HEK293 (cell line): ENCODE data around the gene SGPL1.

Source experiments
- CTCF ChIA-PET: fragments of 350-600 bp; formaldehyde crosslinking; extraction: SDS; loops from one replicate; lab custom pipeline; 2021; ENCODE audit warnings: antibody characterized with exemption; lab: Yijun Ruan, JAX
- POLR2A ChIA-PET: fragments of 300-600 bp; formaldehyde crosslinking; extraction: SDS; loops from one replicate; lab custom pipeline; 2020; ENCODE audit warnings: antibody characterized with exemption, inconsistent platforms; lab: Yijun Ruan, JAX
- H3K27ac ChIP-seq: fragments of 200-500 bp; sonication (Bioruptor generic); 2 replicates; pipeline ENCODE4 v1.5.1; 2014; ENCODE audit warnings: low read depth, low read length, control low read depth, inconsistent platforms; ENCODE audit errors: extremely low read depth
- H3K36me3 ChIP-seq, 2 experiments: fragments of 200-500 bp in 1 of 2; sonication (Bioruptor generic) in 1 of 2; 1 replicate in 1 of 2; 2 replicates in 1 of 2; pipeline ENCODE4 v1.5.1; 2014 to 2017; ENCODE audit warnings: inconsistent platforms in 2 of 2, low read length in 2 of 2; ENCODE audit not compliant: control insufficient read depth in 2 of 2, insufficient read depth in 1 of 2
- H3K4me1 ChIP-seq: fragments of 200-500 bp; sonication (Bioruptor generic); 2 replicates; pipeline ENCODE4 v1.5.1; 2014; ENCODE audit warnings: mild to moderate bottlenecking, low read length, inconsistent platforms; ENCODE audit not compliant: control insufficient read depth, insufficient read depth
- H3K4me3 ChIP-seq: 2 replicates; pipeline ENCODE4 v1.5.1; 2011; ENCODE audit warnings: low read depth, mild to moderate bottlenecking, control low read depth, low read length, moderate library complexity
- H3K9me3 ChIP-seq: fragments of 200-500 bp; sonication (Bioruptor generic); 2 replicates; pipeline ENCODE4 v1.5.1; 2014; ENCODE audit warnings: low read depth, low read length, inconsistent platforms; ENCODE audit not compliant: control insufficient read depth, insufficient read depth
- GLIS2 ChIP-seq: fragments of 450-650 bp; formaldehyde crosslinking; IDR thresholded peaks from 2 replicates; pipeline ENCODE4 v1.5.1; 2016; ENCODE audit warnings: missing biosample characterization, missing genetic modification characterization
- IKZF3 ChIP-seq: fragments of 450-650 bp; IDR thresholded peaks from 2 replicates; pipeline ENCODE4 v1.5.0; 2018; ENCODE audit warnings: missing biosample characterization, mild to moderate bottlenecking, missing genetic modification characterization, moderate library complexity
- WT1 ChIP-seq: fragments of 450-650 bp; formaldehyde crosslinking; IDR thresholded peaks from 2 replicates; pipeline ENCODE4 v1.5.1; 2016; ENCODE audit warnings: missing biosample characterization, missing genetic modification characterization
- ZNF211 ChIP-seq: fragments of 450-650 bp; formaldehyde crosslinking; IDR thresholded peaks from 2 replicates; pipeline ENCODE4 v1.5.1; 2016; ENCODE audit warnings: low read depth, missing biosample characterization, missing genetic modification characterization
- ZNF350 ChIP-seq: fragments of 450-650 bp; formaldehyde crosslinking; IDR thresholded peaks from 2 replicates; pipeline ENCODE4 v1.5.0; 2017; ENCODE audit warnings: missing biosample characterization, mild to moderate bottlenecking, missing genetic modification characterization
- TF ChIP-seq, protein P1 (sequence below): fragments of 450-650 bp; IDR thresholded peaks from 2 replicates; pipeline ENCODE4 v1.5.1; 2018; ENCODE audit warnings: missing biosample characterization, missing genetic modification characterization
- TF ChIP-seq, protein P2 (sequence below): fragments of 450-650 bp; formaldehyde crosslinking; IDR thresholded peaks from 2 replicates; pipeline ENCODE4 v1.5.1; 2016; ENCODE audit warnings: missing biosample characterization, missing genetic modification characterization
- TF ChIP-seq, protein P3 (sequence below): fragments of 450-650 bp; formaldehyde crosslinking; conservative IDR thresholded peaks from 2 replicates; pipeline ENCODE4 v1.5.1; 2016; ENCODE audit warnings: low read depth, missing biosample characterization, missing genetic modification characterization

SGPL1 gene

DNA sequence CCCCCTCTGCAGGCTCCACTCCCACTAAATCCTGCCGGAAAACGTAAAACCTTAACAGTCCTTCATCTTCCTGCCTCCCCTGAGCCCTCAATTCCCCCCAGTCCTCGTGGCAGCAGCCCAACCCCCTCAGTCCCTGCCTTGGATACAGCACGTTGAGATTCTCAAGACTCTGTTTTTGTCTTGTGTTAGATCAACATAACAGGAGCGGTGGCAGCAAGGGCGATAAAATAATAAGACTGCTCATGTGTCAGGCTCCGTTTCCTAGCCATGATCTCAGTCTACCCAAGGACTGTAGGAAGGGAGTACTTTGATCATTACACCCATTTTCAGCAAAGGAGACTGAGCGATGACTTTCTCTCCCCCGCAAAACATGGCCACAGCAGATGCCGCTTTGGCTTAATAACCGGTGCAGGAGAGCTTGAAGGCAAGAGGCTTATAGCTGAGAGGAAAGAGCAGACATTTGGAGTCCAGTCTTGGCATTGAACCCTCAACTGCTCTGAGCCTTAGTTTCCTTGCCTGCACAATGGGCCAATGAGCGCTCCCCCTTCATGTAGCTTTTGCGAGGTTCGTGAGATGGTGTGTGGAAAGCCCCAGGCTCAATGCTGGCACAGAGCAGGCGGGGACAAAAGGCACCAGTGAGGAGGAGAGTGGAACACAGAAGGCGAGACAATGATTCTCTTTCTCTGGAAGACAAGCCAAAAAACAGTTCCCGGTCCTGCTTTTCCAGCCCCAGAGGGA lies 114.7 kb downstream of the SGPL1 start:
- peaks cover 12% of the 10 kb centered on the region for H3K4me1 ChIP-seq
- ChIA-PET POLR2A (no interaction called here), CTCF (interaction anchor here (0.7 to 2.0 kb wide), 3 partner anchors 278 to 354 kb away, joined by 3 to 8 read pairs (median 3); no protein-coding TSS in a partner anchor)
- no peak overlapping the region for H3K27ac ChIP-seq
- no peaks in the 10 kb centered on the region for H3K9me3 ChIP-seq
- TF ChIP-seq WT1 (tag by site-specific recombination) (no peak), ZNF211 (tag by site-specific recombination) (no peak), ZNF350 (tag by site-specific recombination) (no peak), GLIS2 (tag by site-specific recombination) (no peak), IKZF3 (no peak)
- TF ChIP-seq, protein P1, sequence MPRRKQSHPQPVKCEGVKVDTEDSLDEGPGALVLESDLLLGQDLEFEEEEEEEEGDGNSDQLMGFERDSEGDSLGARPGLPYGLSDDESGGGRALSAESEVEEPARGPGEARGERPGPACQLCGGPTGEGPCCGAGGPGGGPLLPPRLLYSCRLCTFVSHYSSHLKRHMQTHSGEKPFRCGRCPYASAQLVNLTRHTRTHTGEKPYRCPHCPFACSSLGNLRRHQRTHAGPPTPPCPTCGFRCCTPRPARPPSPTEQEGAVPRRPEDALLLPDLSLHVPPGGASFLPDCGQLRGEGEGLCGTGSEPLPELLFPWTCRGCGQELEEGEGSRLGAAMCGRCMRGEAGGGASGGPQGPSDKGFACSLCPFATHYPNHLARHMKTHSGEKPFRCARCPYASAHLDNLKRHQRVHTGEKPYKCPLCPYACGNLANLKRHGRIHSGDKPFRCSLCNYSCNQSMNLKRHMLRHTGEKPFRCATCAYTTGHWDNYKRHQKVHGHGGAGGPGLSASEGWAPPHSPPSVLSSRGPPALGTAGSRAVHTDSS (tag by site-specific recombination) = no peak
- TF ChIP-seq, protein P2, sequence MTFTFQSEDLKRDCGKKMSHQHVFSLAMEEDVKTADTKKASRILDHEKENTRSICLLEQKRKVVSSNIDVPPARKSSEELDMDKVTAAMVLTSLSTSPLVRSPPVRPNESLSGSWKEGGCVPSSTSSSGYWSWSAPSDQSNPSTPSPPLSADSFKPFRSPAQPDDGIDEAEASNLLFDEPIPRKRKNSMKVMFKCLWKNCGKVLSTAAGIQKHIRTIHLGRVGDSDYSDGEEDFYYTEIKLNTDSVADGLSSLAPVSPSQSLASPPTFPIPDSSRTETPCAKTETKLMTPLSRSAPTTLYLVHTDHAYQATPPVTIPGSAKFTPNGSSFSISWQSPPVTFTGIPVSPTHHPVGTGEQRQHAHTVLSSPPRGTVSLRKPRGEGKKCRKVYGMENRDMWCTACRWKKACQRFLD (tag by site-specific recombination) = no peak
- TF ChIP-seq, protein P3, sequence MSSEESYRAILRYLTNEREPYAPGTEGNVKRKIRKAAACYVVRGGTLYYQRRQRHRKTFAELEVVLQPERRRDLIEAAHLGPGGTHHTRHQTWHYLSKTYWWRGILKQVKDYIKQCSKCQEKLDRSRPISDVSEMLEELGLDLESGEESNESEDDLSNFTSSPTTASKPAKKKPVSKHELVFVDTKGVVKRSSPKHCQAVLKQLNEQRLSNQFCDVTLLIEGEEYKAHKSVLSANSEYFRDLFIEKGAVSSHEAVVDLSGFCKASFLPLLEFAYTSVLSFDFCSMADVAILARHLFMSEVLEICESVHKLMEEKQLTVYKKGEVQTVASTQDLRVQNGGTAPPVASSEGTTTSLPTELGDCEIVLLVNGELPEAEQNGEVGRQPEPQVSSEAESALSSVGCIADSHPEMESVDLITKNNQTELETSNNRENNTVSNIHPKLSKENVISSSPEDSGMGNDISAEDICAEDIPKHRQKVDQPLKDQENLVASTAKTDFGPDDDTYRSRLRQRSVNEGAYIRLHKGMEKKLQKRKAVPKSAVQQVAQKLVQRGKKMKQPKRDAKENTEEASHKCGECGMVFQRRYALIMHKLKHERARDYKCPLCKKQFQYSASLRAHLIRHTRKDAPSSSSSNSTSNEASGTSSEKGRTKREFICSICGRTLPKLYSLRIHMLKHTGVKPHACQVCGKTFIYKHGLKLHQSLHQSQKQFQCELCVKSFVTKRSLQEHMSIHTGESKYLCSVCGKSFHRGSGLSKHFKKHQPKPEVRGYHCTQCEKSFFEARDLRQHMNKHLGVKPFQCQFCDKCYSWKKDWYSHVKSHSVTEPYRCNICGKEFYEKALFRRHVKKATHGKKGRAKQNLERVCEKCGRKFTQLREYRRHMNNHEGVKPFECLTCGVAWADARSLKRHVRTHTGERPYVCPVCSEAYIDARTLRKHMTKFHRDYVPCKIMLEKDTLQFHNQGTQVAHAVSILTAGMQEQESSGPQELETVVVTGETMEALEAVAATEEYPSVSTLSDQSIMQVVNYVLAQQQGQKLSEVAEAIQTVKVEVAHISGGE (tag by site-specific recombination) = no peak
- TF ChIP-seq, all 188 proteins: peak for 0
- no peak overlapping the region for H3K4me3 ChIP-seq
- H3K36me3 ChIP-seq = no peaks in the 10 kb centered on the region
